Measurements from ENCODE around the gene DAZAP2.

DNA sequence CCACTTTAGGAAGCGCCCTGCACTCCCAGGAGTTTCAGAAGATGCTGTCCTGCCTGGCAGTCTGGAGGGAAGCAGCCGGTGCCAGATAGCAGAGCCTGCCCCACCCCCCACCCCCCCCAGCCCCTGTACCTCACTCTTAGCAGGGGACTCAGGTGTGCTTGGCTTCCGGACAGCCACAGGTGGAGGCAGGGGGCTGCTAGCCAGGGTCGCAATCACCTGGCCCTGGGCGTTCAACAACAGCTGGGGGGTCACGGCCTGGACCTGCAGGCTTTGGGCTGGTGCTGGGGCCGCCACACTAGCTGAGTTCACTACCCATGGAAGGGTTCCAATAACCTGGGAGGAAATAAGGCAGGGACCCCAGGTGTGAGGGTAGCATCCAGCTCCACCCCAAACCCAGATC, 42.8 kb upstream of the DAZAP2 start:
- TF ChIP-seq EZH2 (IDR thresholded peaks at IDR 0.05; ENCODE audit: low read length, unreplicated experiment) (no peak), CTCF (conservative IDR thresholded peaks at IDR 0.05; ENCODE audit: low read depth, low read length) (no peak)

Measured in PC-3 (cell line).